ENCODE results near the gene RANGAP1. TPM values are rescaled to one million over a fixed set of nuclear protein-coding genes. Genes with fewer than 3 reads are reported as not detected.

Gene RANGAP1
- total RNA-seq, 1 donor from 2014 or later: 56.4 TPM

DNA sequence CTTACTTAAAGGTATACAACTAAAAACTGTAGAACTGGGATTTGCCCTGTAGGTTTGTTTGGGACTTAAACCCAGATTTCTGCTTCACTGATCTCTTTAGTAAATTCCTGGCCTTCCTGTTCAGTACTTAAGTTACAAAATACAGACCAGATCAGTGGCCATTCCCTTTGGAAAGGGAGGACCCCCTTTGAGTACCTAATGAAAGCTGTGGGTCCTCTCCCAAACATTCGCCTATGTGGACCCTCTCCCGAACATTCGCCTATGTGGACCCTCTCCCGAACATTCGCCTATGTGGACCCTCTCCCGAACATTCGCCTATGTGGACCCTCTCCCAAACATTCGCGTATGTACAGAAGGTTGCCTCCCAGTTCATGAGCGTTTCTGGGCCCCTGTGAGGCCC is 70.6 kb downstream of the RANGAP1 start:
- DNase-seq (no peak), ATAC-seq (ENCODE audit: low read depth) (no peak)
- Mint-ChIP-seq H3K36me3 (ENCODE audit: low read depth) (peaks cover 52% of the 10 kb centered on the region), H3K9me3 (no peaks in the 10 kb centered on the region), H3K27ac (no peak overlapping the region), H3K4me3 (no peak overlapping the region), H3K27me3 (no peaks in the 10 kb centered on the region), H3K4me1 (peaks cover 12% of the 10 kb centered on the region)
- intact Hi-C loops (cut with micrococcal nuclease): loop anchor here (5.0 kb wide), 1 partner anchor 38 kb away; no protein-coding TSS in a partner anchor
- TF ChIP-seq, protein P1, sequence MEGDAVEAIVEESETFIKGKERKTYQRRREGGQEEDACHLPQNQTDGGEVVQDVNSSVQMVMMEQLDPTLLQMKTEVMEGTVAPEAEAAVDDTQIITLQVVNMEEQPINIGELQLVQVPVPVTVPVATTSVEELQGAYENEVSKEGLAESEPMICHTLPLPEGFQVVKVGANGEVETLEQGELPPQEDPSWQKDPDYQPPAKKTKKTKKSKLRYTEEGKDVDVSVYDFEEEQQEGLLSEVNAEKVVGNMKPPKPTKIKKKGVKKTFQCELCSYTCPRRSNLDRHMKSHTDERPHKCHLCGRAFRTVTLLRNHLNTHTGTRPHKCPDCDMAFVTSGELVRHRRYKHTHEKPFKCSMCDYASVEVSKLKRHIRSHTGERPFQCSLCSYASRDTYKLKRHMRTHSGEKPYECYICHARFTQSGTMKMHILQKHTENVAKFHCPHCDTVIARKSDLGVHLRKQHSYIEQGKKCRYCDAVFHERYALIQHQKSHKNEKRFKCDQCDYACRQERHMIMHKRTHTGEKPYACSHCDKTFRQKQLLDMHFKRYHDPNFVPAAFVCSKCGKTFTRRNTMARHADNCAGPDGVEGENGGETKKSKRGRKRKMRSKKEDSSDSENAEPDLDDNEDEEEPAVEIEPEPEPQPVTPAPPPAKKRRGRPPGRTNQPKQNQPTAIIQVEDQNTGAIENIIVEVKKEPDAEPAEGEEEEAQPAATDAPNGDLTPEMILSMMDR (IDR thresholded peaks at IDR 0.05): no peak
- ChIA-PET POLR2A (no interaction called here), CTCF (no interaction called here)

DNA sequence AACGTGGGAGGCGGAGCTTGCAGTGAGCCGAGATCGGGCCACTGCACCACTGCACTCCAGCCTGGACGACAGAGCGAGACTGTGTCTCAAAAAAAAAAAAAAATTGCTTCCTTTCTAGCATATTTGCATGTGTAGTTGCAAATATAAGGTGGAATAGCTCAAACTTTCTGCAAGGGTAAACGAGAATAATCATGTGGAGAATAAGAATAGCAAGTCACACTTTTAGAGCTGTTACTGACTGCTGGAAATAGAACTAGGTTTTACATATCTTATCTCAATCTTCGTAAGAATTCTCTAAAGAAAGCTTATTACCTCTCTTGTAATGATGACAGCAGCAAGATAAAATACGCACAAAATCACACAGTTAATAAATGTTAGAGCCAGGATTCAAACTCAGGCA is 79.3 kb downstream of the RANGAP1 start:
- intact Hi-C loops (cut with micrococcal nuclease): no loop called here

DNA sequence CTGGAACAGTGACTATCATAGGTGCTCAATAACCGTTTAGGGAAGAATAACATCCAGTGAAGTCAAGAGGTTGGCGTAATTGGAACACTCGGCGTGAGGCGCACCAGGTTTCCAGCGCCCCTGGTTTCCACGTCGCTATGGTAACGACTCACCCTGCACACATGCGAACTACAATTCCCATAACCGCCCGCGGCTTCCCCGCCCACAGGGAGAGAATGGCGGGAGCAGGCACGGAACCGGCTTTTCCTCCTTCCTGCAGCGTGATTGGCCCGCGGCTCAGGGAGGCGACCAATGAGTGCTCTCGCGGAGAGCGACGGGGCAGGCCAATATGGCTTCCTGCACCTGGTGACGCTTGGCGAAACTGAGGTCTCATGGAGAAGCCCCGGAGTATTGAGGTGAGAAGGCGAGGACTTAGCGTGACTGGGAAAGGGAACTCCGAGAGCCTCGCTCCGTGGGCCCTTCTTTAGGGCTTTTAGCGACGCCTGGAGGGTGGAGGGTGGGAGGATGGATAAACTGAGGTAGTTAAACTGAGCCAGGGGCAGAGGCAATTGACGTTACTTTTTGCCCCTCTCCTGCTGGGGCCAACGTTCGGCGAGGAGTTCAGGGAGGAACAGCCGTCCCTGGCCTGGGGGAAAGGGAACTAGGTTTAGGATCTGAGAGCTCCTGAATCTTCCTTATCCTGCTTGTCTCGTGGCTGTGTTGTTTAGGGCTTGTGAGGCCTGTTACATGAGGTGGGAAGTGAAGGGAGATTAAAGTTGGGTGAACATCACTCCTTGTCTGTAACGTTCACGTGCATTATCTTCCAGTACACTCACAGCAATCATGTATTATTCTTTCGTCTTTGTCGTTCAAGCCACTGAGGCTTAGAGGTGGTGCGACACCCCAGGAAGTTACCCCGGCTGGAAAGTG is 80.7 kb downstream of the RANGAP1 start, which contains the start of gene L3MBTL2:
L3MBTL2 (plus strand) TSS at position 321 of the 909 bp plus-strand sequence; CDS start at position 372, 51 bp downstream.
- ChIA-PET CTCF (no interaction called here), POLR2A (no interaction called here)
- TF ChIP-seq, protein P1 (IDR thresholded peaks at IDR 0.05): no peak
- peaks cover 9% of the 10 kb centered on the region for H3K27me3 Mint-ChIP-seq
- peak within 1 kb of the TSS; percentile 90 for H3K4me3 Mint-ChIP-seq
- peak within 1 kb of the TSS; percentile 86 for H3K27ac Mint-ChIP-seq
- no peaks in the 10 kb centered on the region for H3K9me3 Mint-ChIP-seq
- peaks cover 31% of the 10 kb centered on the region for H3K36me3 Mint-ChIP-seq (ENCODE audit: low read depth)
- H3K4me1 Mint-ChIP-seq: peaks cover 30% of the 10 kb centered on the region
- intact Hi-C loops (cut with micrococcal nuclease): loop anchor here (1.0 to 2.0 kb wide), 6 partner anchors 8 to 254 kb away; partner anchors contain the start of genes RANGAP1 and RBX1
- DNase-seq (peak; percentile 96), ATAC-seq (ENCODE audit: low read depth) (peak; percentile 100)

More for the DNA sequence above, 79.3 kb downstream of the RANGAP1 start:
- H3K27ac Mint-ChIP-seq: peak overlapping the region; percentile 35
- TF ChIP-seq, protein P1 (IDR thresholded peaks at IDR 0.05): no peak
- DNase-seq (no peak), ATAC-seq (ENCODE audit: low read depth) (no peak)
- H3K4me3 Mint-ChIP-seq: peak overlapping the region; percentile 59
- peaks cover 39% of the 10 kb centered on the region for H3K36me3 Mint-ChIP-seq (ENCODE audit: low read depth)
- no peaks in the 10 kb centered on the region for H3K9me3 Mint-ChIP-seq
- ChIA-PET CTCF (interaction anchor here (0.6 to 1.1 kb wide), 2 partner anchors 31 to 329 kb away, joined by 3 to 5 read pairs; no protein-coding TSS in a partner anchor), POLR2A (interaction anchor here (0.6 to 1.7 kb wide), 4 partner anchors 10 to 185 kb away, joined by 4 to 10 read pairs (median 5); no protein-coding TSS in a partner anchor)
- peaks cover 30% of the 10 kb centered on the region for H3K4me1 Mint-ChIP-seq
- H3K27me3 Mint-ChIP-seq: peaks cover 5% of the 10 kb centered on the region

DNA sequence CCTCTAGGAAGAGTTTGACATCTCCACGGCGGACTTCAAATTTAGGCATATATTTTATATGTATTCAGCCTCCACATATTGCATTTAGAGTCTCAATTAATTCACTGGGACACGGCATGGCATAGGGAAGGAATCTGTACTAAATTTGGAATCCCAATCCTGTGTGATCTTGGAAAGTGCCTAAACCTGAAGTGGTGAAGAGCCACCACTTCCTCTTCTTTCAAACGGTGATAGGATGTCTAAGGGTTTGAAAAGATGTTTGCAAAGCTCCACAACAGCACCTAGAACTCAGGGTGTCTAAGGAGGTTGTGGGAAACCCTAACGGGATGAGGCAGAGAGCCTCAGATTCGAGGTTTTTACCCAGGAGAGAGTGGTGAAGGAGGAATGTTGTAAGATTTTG is 81.9 kb downstream of the RANGAP1 start:
- no peak overlapping the region for H3K27ac Mint-ChIP-seq
- ChIA-PET CTCF (no interaction called here), POLR2A (no interaction called here)
- TF ChIP-seq, protein P1 (IDR thresholded peaks at IDR 0.05): no peak
- H3K4me1 Mint-ChIP-seq: peaks cover 30% of the 10 kb centered on the region
- H3K9me3 Mint-ChIP-seq: no peaks in the 10 kb centered on the region
- DNase-seq (no peak), ATAC-seq (ENCODE audit: low read depth) (no peak)
- H3K27me3 Mint-ChIP-seq: peaks cover 9% of the 10 kb centered on the region
- peak overlapping the region; percentile 20 for H3K4me3 Mint-ChIP-seq
- H3K36me3 Mint-ChIP-seq (ENCODE audit: low read depth): peaks cover 21% of the 10 kb centered on the region
- intact Hi-C loops (cut with micrococcal nuclease): loop anchor here (2.0 kb wide), 1 partner anchor 99 kb away; no protein-coding TSS in a partner anchor

DNA sequence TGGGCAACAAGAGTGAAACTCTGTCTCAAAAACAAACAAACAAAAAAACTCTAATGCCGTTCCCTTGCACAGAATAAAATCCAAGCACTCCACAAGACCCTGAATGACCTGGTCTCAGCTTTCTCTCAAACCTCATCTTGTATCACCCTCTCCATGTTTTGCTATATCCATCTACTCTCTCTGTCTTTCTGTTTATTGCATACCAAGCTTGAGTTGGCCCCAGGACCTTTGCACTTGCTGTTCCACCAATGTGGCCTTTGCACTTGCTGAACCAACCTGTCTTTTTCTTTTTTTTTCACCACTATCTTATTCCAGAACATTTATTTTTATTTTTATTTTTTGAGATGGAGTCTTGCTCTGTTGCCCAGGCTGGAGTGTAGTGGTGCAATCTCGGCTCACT is 82.9 kb downstream of the RANGAP1 start:
- Mint-ChIP-seq H3K4me1 (peaks cover 33% of the 10 kb centered on the region), H3K4me3 (no peak overlapping the region), H3K9me3 (no peaks in the 10 kb centered on the region), H3K27me3 (peaks cover 9% of the 10 kb centered on the region), H3K36me3 (ENCODE audit: low read depth) (peaks cover 14% of the 10 kb centered on the region), H3K27ac (no peak overlapping the region)
- intact Hi-C loops (cut with micrococcal nuclease): no loop called here
- POLR2A ChIA-PET: interaction anchor here (0.6 kb wide), 1 partner anchor 82 kb away, joined by 3 read pairs; no protein-coding TSS in a partner anchor
- DNase-seq: no peak
- TF ChIP-seq, protein P1 (IDR thresholded peaks at IDR 0.05): no peak
- ATAC-seq (ENCODE audit: low read depth): no peak
- CTCF ChIA-PET: no interaction called here

Data from activated B cell treated with CpG ODN at 0.5 μM for 24 hours (primary cell).